Transverse colon (tissue), 4 donors: Measurements from ENCODE around the gene SEC22A.

Source experiments
- EP300 ChIP-seq: sonication (generic); formaldehyde crosslinking; IDR thresholded peaks from one replicate; pipeline ENCODE4 v1.6.1; 2017; ENCODE audit warnings: antibody characterized with exemption, low read depth
- POLR2A ChIP-seq: fragments of 450-650 bp; IDR thresholded peaks from one replicate; pipeline ENCODE4 v1.6.1; 2016; ENCODE audit warnings: antibody characterized with exemption, mild to moderate bottlenecking, moderate library complexity
- POLR2AphosphoS5 ChIP-seq, 3 donors: sonication (generic); formaldehyde crosslinking; IDR thresholded peaks; one replicate each; pipeline ENCODE4 v1.6.1; 2016; ENCODE audit warnings: antibody characterized with exemption in 3 of 3
- TF ChIP-seq, protein P1 (sequence below), 5 experiments: fragments of 200-600 bp in 3 of 5; fragments of 450-650 bp in 2 of 5; sonication (generic) in 3 of 5; IDR thresholded peaks; 1 replicate in 2 of 5; 2 replicates in 3 of 5; pipeline ENCODE4 v1.5.1; 2016 to 2017; ENCODE audit warnings: antibody characterized with exemption in 5 of 5, inconsistent platforms in 3 of 5, mild to moderate bottlenecking in 2 of 5, moderate library complexity in 1 of 5

DNA sequence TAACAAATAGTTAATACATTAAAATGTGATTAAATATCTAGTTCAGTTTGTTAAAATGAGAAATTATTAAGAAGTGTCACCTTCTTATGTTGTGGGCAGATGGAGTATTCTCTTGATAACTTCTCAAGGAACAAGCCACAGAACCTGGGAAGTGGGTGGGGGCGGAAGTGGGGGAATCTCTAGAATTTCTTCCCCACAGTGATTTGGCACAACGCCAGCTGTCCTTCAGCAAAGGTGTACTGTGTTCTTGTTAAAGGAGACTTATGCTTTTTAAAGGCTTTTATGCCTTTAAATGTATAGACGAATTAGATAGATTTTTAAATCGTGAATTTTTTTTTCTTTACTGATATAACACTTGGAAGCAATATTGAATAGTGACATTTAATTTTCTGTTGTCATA is 42.4 kb downstream of the SEC22A start:
- TF ChIP-seq, protein P1, sequence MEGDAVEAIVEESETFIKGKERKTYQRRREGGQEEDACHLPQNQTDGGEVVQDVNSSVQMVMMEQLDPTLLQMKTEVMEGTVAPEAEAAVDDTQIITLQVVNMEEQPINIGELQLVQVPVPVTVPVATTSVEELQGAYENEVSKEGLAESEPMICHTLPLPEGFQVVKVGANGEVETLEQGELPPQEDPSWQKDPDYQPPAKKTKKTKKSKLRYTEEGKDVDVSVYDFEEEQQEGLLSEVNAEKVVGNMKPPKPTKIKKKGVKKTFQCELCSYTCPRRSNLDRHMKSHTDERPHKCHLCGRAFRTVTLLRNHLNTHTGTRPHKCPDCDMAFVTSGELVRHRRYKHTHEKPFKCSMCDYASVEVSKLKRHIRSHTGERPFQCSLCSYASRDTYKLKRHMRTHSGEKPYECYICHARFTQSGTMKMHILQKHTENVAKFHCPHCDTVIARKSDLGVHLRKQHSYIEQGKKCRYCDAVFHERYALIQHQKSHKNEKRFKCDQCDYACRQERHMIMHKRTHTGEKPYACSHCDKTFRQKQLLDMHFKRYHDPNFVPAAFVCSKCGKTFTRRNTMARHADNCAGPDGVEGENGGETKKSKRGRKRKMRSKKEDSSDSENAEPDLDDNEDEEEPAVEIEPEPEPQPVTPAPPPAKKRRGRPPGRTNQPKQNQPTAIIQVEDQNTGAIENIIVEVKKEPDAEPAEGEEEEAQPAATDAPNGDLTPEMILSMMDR (IDR thresholded peaks at IDR 0.05): no peak
- no peak for TF ChIP-seq POLR2AphosphoS5 (IDR thresholded peaks at IDR 0.05)
- TF ChIP-seq POLR2A: no peak
- no peak for TF ChIP-seq EP300
